DOHH2 (cell line): ENCODE data around the gene RMND5A.
"Not testable (repeated sequence)": the region's sequence is repeated elsewhere in the genome, so short reads cannot be mapped to it uniquely, and the experiment has no call there.

Experiments used
- CTCF ChIP-seq: fragments of 200-600 bp; sonication (generic); IDR thresholded peaks from one replicate; pipeline ENCODE4 v1.5.1; 2014; ENCODE audit warnings: antibody characterized with exemption, mild to moderate bottlenecking, low read depth, low read length; ENCODE audit not compliant: poor library complexity, severe bottlenecking
- EZH2phosphoT487 ChIP-seq: fragments of 200-600 bp; sonication (generic); IDR thresholded peaks from 2 replicates; pipeline ENCODE4 v1.6.1; 2017; ENCODE audit warnings: borderline replicate concordance, mild to moderate bottlenecking, antibody characterized with exemption, low read length, moderate library complexity, mixed read lengths

- TF ChIP-seq CTCF, EZH2phosphoT487: not testable (repeated sequence)
Observed at GRCh38 chr2:86719637-86720539, at the start of gene RMND5A.
